GM10248 (cell line): Measurements from ENCODE around the gene ASXL1.

ENCODE experiments used
- CTCF ChIA-PET: fragments of 300-600 bp; sonication (Branson Sonifier 250); formaldehyde crosslinking; extraction: SDS; loops from one replicate; lab custom pipeline; 2021; ENCODE audit warnings: antibody characterized with exemption; lab: Yijun Ruan, JAX
- POLR2A ChIA-PET: fragments of 350-650 bp; sonication (Branson Sonifier 250); formaldehyde crosslinking; extraction: SDS; loops from one replicate; lab custom pipeline; 2020; ENCODE audit warnings: antibody characterized with exemption; lab: Yijun Ruan, JAX
- DNase-seq: peaks from one replicate; pipeline ENCODE4 v3.0.0; 2012; ENCODE audit errors: extremely low spot score
- CTCF ChIP-seq: IDR thresholded peaks from 2 replicates; pipeline ENCODE4 v1.5.1; 2012; ENCODE audit warnings: mild to moderate bottlenecking, low read depth; ENCODE audit errors: extremely low read depth, missing control alignments, control extremely low read depth

ASXL1 gene

GRCh38 chr20:32429343-32429742 is 71.2 kb downstream of the ASXL1 start:
- no peak for DNase-seq
- ChIA-PET CTCF (interaction anchor here (1.1 to 2.2 kb wide), 3 partner anchors 12 to 24 kb away, joined by 3 to 6 read pairs (median 3); no protein-coding TSS in a partner anchor), POLR2A (no interaction called here)
- no peak for TF ChIP-seq CTCF

- ChIA-PET POLR2A (no interaction called here), CTCF (interaction anchor here (1.1 to 2.2 kb wide), 3 partner anchors 14 to 24 kb away, joined by 3 to 6 read pairs (median 3); no protein-coding TSS in a partner anchor)
- DNase-seq, result no peak
- TF ChIP-seq CTCF, result no peak
These were observed 71.7 kb downstream of the ASXL1 start for GRCh38 chr20:32429745-32430360.

GRCh38 chr20:32431457-32431856 is 73.3 kb downstream of the ASXL1 start:
- DNase-seq, result no peak
- ChIA-PET POLR2A (no interaction called here), CTCF (interaction anchor here (0.9 to 2.2 kb wide), 6 partner anchors 9 to 22 kb away, joined by 4 to 7 read pairs (median 5); no protein-coding TSS in a partner anchor)
- no peak for TF ChIP-seq CTCF

DNA sequence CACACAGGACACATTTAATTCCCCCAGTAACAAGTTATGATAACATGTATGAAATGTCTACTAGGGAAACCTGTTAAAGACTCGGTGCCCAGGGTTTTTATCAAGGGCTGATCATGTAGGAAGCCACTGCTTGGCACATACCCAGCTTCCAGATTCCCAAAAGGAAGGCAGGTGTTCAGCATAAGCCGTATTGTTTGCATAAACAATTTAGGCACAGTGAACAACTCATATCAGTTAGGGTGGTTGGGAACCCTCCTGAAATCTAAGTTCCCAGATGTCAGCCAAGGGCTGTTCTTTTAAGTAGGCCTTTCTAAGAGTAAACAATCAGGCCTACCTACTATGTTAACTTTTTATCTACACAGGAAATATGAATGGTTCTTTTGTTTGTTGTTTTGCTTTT is 74.1 kb downstream of the ASXL1 start:
- CTCF ChIA-PET, result interaction anchor here (1.4 to 1.6 kb wide), 3 partner anchors 9 to 23 kb away, joined by 4 to 7 read pairs (median 5); no protein-coding TSS in a partner anchor
- DNase-seq, result no peak
- POLR2A ChIA-PET, result no interaction called here
- no peak for TF ChIP-seq CTCF

- no peak for DNase-seq
- no peak for TF ChIP-seq CTCF
- ChIA-PET CTCF (interaction anchor here (1.3 kb wide), 1 partner anchor 345 kb away, joined by 4 read pairs; no protein-coding TSS in a partner anchor), POLR2A (no interaction called here)
These were observed 75.3 kb downstream of the ASXL1 start for GRCh38 chr20:32433311-32434021.

GRCh38 chr20:32434434-32434833 is 76.3 kb downstream of the ASXL1 start:
- ChIA-PET CTCF (interaction anchor here (0.7 to 1.8 kb wide), 4 partner anchors 9 to 344 kb away, joined by 3 to 4 read pairs (median 3); no protein-coding TSS in a partner anchor), POLR2A (no interaction called here)
- DNase-seq, result no peak
- no peak for TF ChIP-seq CTCF
